Liver (tissue), 3 donors: Measurements from ENCODE around the gene TRAPPC10.

Experiments
- EGR1 ChIP-seq, 2 donors: IDR thresholded peaks; 2 replicates each; pipeline ENCODE4 v1.6.1; 2016 to 2018; ENCODE audit warnings: antibody characterized with exemption in 2 of 2, low read depth in 2 of 2
- GABPA ChIP-seq, 2 donors: IDR thresholded peaks in 1 of 2; conservative IDR thresholded peaks in 1 of 2; 2 replicates each; pipeline ENCODE4 v1.6.1; 2016; ENCODE audit warnings: antibody characterized with exemption in 2 of 2, mild to moderate bottlenecking in 1 of 2, moderate library complexity in 1 of 2
- JUND ChIP-seq, 2 donors: IDR thresholded peaks; 2 replicates each; pipeline ENCODE4 v1.6.1; 2016; ENCODE audit warnings: antibody characterized with exemption in 2 of 2
- RAD21 ChIP-seq, 2 donors: IDR thresholded peaks; 2 replicates each; pipeline ENCODE4 v1.6.1; 2016; ENCODE audit warnings: antibody characterized with exemption in 2 of 2, mild to moderate bottlenecking in 2 of 2
- RXRA ChIP-seq, 2 donors: IDR thresholded peaks; 2 replicates each; pipeline ENCODE4 v1.6.1; 2017 to 2018; ENCODE audit warnings: antibody characterized with exemption in 2 of 2, mild to moderate bottlenecking in 1 of 2
- SP1 ChIP-seq: IDR thresholded peaks from 2 replicates; pipeline ENCODE4 v1.6.1; 2018; ENCODE audit warnings: antibody characterized with exemption, mild to moderate bottlenecking
- TAF1 ChIP-seq: conservative IDR thresholded peaks from 2 replicates; pipeline ENCODE4 v1.6.1; 2016; ENCODE audit warnings: antibody characterized with exemption, mild to moderate bottlenecking
- YY1 ChIP-seq: IDR thresholded peaks from 2 replicates; pipeline ENCODE4 v1.6.1; 2016; ENCODE audit warnings: antibody characterized with exemption, mild to moderate bottlenecking
- TF ChIP-seq, protein P1 (sequence below): IDR thresholded peaks from 2 replicates; pipeline ENCODE4 v1.6.1; 2016; ENCODE audit warnings: antibody characterized with exemption
- TF ChIP-seq, protein P2 (sequence below): IDR thresholded peaks from 2 replicates; pipeline ENCODE4 v1.6.1; 2016; ENCODE audit warnings: antibody characterized with exemption
- TF ChIP-seq, protein P3 (sequence below): fragments of 150-350 bp; IDR thresholded peaks from 2 replicates; pipeline ENCODE4 v1.5.1; 2017; ENCODE audit warnings: improper control_type of control experiment, low read depth, low read length; ENCODE audit not compliant: missing input control
- TF ChIP-seq, protein P4 (sequence below): IDR thresholded peaks from 2 replicates; pipeline ENCODE4 v1.6.1; 2016; ENCODE audit warnings: antibody characterized with exemption, mild to moderate bottlenecking
- TF ChIP-seq, protein P5 (sequence below): IDR thresholded peaks from 2 replicates; pipeline ENCODE4 v1.6.1; 2016; ENCODE audit warnings: antibody characterized with exemption
- donor health status: healthy.
- donor health status: healthy.

DNA sequence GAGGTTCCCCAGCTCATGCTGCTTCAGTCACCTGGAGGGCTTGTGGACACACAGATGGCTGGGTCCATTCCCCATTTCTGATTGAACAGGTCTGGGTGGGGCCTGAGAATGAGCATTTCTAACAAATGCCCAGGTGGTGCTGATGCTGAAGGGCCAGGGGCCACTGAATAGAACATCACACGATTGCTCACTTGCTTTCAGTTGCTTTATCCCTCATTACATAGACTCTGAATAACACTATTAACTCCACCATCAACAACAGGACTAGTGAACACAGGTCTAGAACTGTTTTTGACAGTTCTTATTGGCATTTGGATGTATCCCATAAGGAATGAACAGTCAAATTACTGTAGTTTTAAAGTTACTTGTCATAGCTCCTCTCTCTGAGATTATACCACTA is 12.1 kb downstream of the TRAPPC10 start:
- TF ChIP-seq, protein P1, sequence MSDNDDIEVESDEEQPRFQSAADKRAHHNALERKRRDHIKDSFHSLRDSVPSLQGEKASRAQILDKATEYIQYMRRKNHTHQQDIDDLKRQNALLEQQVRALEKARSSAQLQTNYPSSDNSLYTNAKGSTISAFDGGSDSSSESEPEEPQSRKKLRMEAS: no peak
- TF ChIP-seq, protein P2, sequence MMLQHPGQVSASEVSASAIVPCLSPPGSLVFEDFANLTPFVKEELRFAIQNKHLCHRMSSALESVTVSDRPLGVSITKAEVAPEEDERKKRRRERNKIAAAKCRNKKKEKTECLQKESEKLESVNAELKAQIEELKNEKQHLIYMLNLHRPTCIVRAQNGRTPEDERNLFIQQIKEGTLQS: no peak
- TF ChIP-seq, protein P3, sequence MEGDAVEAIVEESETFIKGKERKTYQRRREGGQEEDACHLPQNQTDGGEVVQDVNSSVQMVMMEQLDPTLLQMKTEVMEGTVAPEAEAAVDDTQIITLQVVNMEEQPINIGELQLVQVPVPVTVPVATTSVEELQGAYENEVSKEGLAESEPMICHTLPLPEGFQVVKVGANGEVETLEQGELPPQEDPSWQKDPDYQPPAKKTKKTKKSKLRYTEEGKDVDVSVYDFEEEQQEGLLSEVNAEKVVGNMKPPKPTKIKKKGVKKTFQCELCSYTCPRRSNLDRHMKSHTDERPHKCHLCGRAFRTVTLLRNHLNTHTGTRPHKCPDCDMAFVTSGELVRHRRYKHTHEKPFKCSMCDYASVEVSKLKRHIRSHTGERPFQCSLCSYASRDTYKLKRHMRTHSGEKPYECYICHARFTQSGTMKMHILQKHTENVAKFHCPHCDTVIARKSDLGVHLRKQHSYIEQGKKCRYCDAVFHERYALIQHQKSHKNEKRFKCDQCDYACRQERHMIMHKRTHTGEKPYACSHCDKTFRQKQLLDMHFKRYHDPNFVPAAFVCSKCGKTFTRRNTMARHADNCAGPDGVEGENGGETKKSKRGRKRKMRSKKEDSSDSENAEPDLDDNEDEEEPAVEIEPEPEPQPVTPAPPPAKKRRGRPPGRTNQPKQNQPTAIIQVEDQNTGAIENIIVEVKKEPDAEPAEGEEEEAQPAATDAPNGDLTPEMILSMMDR: no peak
- TF ChIP-seq JUND (IDR thresholded peaks at IDR 0.05): no peak
- no peak for TF ChIP-seq TAF1
- TF ChIP-seq YY1: no peak
- TF ChIP-seq SP1: no peak
- no peak for TF ChIP-seq RAD21 (IDR thresholded peaks at IDR 0.05)
- TF ChIP-seq, protein P4, sequence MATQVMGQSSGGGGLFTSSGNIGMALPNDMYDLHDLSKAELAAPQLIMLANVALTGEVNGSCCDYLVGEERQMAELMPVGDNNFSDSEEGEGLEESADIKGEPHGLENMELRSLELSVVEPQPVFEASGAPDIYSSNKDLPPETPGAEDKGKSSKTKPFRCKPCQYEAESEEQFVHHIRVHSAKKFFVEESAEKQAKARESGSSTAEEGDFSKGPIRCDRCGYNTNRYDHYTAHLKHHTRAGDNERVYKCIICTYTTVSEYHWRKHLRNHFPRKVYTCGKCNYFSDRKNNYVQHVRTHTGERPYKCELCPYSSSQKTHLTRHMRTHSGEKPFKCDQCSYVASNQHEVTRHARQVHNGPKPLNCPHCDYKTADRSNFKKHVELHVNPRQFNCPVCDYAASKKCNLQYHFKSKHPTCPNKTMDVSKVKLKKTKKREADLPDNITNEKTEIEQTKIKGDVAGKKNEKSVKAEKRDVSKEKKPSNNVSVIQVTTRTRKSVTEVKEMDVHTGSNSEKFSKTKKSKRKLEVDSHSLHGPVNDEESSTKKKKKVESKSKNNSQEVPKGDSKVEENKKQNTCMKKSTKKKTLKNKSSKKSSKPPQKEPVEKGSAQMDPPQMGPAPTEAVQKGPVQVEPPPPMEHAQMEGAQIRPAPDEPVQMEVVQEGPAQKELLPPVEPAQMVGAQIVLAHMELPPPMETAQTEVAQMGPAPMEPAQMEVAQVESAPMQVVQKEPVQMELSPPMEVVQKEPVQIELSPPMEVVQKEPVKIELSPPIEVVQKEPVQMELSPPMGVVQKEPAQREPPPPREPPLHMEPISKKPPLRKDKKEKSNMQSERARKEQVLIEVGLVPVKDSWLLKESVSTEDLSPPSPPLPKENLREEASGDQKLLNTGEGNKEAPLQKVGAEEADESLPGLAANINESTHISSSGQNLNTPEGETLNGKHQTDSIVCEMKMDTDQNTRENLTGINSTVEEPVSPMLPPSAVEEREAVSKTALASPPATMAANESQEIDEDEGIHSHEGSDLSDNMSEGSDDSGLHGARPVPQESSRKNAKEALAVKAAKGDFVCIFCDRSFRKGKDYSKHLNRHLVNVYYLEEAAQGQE: no peak
- no peak for TF ChIP-seq GABPA (IDR thresholded peaks at IDR 0.05 in 1 of 2, conservative IDR thresholded peaks at IDR 0.05 in 1 of 2)
- TF ChIP-seq EGR1 (IDR thresholded peaks at IDR 0.05; ENCODE audit: low read depth in 2 of 2): no peak
- TF ChIP-seq, protein P5, sequence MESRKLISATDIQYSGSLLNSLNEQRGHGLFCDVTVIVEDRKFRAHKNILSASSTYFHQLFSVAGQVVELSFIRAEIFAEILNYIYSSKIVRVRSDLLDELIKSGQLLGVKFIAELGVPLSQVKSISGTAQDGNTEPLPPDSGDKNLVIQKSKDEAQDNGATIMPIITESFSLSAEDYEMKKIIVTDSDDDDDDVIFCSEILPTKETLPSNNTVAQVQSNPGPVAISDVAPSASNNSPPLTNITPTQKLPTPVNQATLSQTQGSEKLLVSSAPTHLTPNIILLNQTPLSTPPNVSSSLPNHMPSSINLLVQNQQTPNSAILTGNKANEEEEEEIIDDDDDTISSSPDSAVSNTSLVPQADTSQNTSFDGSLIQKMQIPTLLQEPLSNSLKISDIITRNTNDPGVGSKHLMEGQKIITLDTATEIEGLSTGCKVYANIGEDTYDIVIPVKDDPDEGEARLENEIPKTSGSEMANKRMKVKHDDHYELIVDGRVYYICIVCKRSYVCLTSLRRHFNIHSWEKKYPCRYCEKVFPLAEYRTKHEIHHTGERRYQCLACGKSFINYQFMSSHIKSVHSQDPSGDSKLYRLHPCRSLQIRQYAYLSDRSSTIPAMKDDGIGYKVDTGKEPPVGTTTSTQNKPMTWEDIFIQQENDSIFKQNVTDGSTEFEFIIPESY: no peak
- no peak for TF ChIP-seq RXRA (IDR thresholded peaks at IDR 0.05)
